ENCODE data around the gene CSNK1G1.

- TF ChIP-seq CTCF (IDR thresholded peaks at IDR 0.05) (no peak), POLR2A (IDR thresholded peaks at IDR 0.05) (no peak)
Observed at GRCh38 chr15:64143276-64143675, 212.7 kb downstream of the CSNK1G1 start.

Data from uterus (tissue), 2 donors.